DOHH2 (cell line): Measurements from ENCODE around the gene C22orf15.

Source experiments
- H3F3A ChIP-seq: fragments of 200-600 bp; sonication (generic), shearing (Covaris generic); 2 replicates; pipeline ENCODE4 v1.6.0; 2016; ENCODE audit warnings: antibody characterized with exemption, mild to moderate bottlenecking; ENCODE audit not compliant: control insufficient read depth, insufficient read depth
- H3K27ac ChIP-seq: fragments of 200-600 bp; sonication (generic); 2 replicates; pipeline ENCODE4 v1.5.1; 2014; ENCODE audit warnings: low read depth, mild to moderate bottlenecking, low read length, moderate library complexity
- H3K27me3 ChIP-seq: fragments of 200-600 bp; sonication (generic); 2 replicates; pipeline ENCODE4 v1.6.1; 2014; ENCODE audit warnings: mild to moderate bottlenecking, low read length, mixed read lengths; ENCODE audit not compliant: control insufficient read depth
- H3K36me3 ChIP-seq: fragments of 200-600 bp; sonication (generic); 2 replicates; pipeline ENCODE4 v1.6.1; 2014; ENCODE audit warnings: mild to moderate bottlenecking, low read length, moderate library complexity, mixed read lengths; ENCODE audit not compliant: control insufficient read depth
- H3K4me1 ChIP-seq: fragments of 200-600 bp; sonication (generic); 2 replicates; pipeline ENCODE4 v1.6.1; 2014; ENCODE audit warnings: mild to moderate bottlenecking, low read length, mixed read lengths; ENCODE audit not compliant: control insufficient read depth
- H3K4me2 ChIP-seq: fragments of 200-600 bp; sonication (generic); 2 replicates; pipeline ENCODE4 v1.6.0; 2014; ENCODE audit warnings: mild to moderate bottlenecking, low read length, moderate library complexity
- H3K4me3 ChIP-seq: fragments of 200-600 bp; sonication (generic); 2 replicates; pipeline ENCODE4 v1.5.1; 2014; ENCODE audit warnings: mild to moderate bottlenecking, low read length, mixed read lengths
- H3K79me2 ChIP-seq: fragments of 200-600 bp; sonication (generic); 2 replicates; pipeline ENCODE4 v1.6.1; 2014; ENCODE audit warnings: mild to moderate bottlenecking, low read length, mixed read lengths; ENCODE audit not compliant: control insufficient read depth
- H3K9me2 ChIP-seq: fragments of 200-600 bp; sonication (generic); replicated peaks from 2 replicates; pipeline ENCODE4 v1.6.1; 2014; ENCODE audit warnings: mild to moderate bottlenecking, low read length, mixed read lengths; ENCODE audit not compliant: control insufficient read depth
- H3K9me3 ChIP-seq: fragments of 200-600 bp; sonication (generic); 2 replicates; pipeline ENCODE4 v1.6.1; 2014; ENCODE audit warnings: antibody characterized with exemption, low read length, mixed read lengths; ENCODE audit not compliant: control insufficient read depth, insufficient read depth
- H4K20me1 ChIP-seq: fragments of 200-600 bp; sonication (generic); 2 replicates; pipeline ENCODE4 v1.6.0; 2014; ENCODE audit warnings: low read depth, mild to moderate bottlenecking, antibody characterized with exemption, low read length, moderate library complexity; ENCODE audit not compliant: control insufficient read depth, insufficient read depth
- EZH2phosphoT487 ChIP-seq: fragments of 200-600 bp; sonication (generic); IDR thresholded peaks from 2 replicates; pipeline ENCODE4 v1.6.1; 2017; ENCODE audit warnings: borderline replicate concordance, mild to moderate bottlenecking, antibody characterized with exemption, low read length, moderate library complexity, mixed read lengths
- TF ChIP-seq, protein P1 (sequence below): fragments of 200-600 bp; sonication (generic); IDR thresholded peaks from one replicate; pipeline ENCODE4 v1.5.1; 2014; ENCODE audit warnings: antibody characterized with exemption, mild to moderate bottlenecking, low read depth, low read length; ENCODE audit not compliant: poor library complexity, severe bottlenecking

The C22orf15 gene

DNA sequence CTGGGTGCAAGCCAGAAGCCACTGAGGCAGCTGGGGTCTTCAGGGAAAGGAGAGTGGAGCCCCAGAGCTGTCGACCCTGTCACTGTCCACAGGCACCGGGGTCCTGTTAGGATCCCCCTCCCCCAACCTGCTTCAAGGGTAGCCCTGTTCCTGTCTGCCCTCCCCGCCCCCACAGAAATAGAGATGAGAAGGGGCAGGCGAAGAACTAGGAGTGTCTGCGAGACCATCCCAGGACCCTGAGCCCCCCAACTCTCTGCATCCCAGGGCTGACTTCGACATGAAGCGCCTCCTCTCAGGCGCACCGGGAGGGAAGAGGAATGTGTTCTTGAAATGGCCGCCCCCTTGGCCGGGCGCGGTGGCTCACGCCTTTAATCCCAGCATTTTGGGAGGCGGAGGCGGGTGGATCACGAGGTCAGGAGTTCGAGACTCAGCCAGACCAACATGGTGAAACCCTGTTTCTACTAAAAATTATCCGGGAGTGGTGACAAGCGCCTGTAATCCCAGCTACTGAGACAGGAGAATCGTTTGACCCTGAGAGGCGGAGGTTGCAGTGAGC lies 11.3 kb upstream of the C22orf15 start:
- peaks cover 33% of the 10 kb centered on the region for H3F3A ChIP-seq
- H3K9me3 ChIP-seq, result no peaks in the 10 kb centered on the region
- H3K79me2 ChIP-seq, result peaks cover 23% of the 10 kb centered on the region
- H3K9me2 ChIP-seq, result no peaks in the 10 kb centered on the region
- TF ChIP-seq, protein P1, sequence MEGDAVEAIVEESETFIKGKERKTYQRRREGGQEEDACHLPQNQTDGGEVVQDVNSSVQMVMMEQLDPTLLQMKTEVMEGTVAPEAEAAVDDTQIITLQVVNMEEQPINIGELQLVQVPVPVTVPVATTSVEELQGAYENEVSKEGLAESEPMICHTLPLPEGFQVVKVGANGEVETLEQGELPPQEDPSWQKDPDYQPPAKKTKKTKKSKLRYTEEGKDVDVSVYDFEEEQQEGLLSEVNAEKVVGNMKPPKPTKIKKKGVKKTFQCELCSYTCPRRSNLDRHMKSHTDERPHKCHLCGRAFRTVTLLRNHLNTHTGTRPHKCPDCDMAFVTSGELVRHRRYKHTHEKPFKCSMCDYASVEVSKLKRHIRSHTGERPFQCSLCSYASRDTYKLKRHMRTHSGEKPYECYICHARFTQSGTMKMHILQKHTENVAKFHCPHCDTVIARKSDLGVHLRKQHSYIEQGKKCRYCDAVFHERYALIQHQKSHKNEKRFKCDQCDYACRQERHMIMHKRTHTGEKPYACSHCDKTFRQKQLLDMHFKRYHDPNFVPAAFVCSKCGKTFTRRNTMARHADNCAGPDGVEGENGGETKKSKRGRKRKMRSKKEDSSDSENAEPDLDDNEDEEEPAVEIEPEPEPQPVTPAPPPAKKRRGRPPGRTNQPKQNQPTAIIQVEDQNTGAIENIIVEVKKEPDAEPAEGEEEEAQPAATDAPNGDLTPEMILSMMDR, result no peak
- no peak for TF ChIP-seq EZH2phosphoT487
- peak overlapping the region; percentile 92 for H3K27ac ChIP-seq
- peak overlapping the region; percentile 97 for H3K4me3 ChIP-seq
- H3K4me1 ChIP-seq, result peaks cover 58% of the 10 kb centered on the region
- peak overlapping the region; percentile 88 for H3K4me2 ChIP-seq
- H3K36me3 ChIP-seq, result peaks cover 21% of the 10 kb centered on the region
- no peaks in the 10 kb centered on the region for H3K27me3 ChIP-seq
- no peaks in the 10 kb centered on the region for H4K20me1 ChIP-seq

DNA sequence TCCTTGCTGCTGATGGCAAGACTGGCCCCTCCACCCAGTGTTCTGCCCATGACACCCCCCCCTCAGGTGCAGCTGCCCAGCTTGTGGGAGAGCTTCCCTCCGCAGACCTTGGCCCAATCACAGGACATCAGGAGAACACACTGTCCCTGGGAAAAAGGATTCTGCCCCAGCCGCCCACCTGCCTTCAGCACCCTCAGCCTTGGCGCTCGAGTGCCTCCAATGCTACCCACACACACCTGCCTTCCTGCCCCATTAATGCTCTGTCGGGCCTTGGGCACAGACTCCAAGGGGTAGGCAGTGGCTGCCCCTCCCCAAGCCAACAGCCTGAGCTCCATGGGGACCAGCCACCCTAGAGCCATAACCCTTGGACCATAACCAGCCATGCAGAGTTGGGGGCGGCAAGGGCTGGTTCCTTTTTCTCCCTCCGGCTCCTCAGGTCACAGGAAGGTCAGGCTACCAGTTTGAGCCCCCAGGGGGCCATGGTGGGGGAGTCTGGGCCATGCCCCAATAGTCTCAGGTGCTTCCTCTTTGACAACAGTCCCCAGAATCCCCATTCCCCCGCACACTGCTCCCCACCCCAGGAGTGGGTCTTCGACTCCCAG lies 10.6 kb upstream of the C22orf15 start:
- Histone ChIP-seq H3K27me3 (no peaks in the 10 kb centered on the region), H3K4me2 (peak overlapping the region; percentile 88), H4K20me1 (no peaks in the 10 kb centered on the region), H3F3A (peaks cover 35% of the 10 kb centered on the region), H3K4me3 (peak overlapping the region; percentile 97), H3K36me3 (peaks cover 21% of the 10 kb centered on the region), H3K79me2 (peaks cover 23% of the 10 kb centered on the region), H3K9me3 (no peaks in the 10 kb centered on the region), H3K27ac (peak overlapping the region; percentile 92), H3K9me2 (no peaks in the 10 kb centered on the region), H3K4me1 (peaks cover 64% of the 10 kb centered on the region)
- TF ChIP-seq EZH2phosphoT487, result no peak
- TF ChIP-seq, protein P1, result peak; percentile 12

DNA sequence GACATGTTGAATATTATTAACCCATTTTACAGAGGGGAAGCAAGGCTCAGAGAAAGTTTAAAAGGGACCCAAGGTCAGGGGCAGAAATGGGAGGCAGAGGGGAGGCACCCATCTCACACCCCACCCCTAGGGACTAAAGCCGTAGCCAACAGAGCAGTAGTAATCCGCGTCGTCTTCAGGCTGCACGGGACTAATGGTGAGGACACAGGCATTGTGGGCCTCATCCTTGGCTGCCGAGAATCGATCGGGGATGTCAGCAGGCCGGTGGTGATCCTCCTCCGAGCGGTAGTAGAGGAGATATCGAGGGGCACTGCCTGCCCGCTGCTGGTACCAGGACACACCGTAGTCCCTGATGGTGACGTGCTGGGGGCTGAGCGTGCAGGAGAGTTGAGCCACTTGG lies 10.0 kb upstream of the C22orf15 start:
- Histone ChIP-seq H3K36me3 (peaks cover 21% of the 10 kb centered on the region), H3K9me2 (no peaks in the 10 kb centered on the region), H3K4me2 (peak overlapping the region; percentile 88), H3K27ac (peak overlapping the region; percentile 92), H3K9me3 (no peaks in the 10 kb centered on the region), H3F3A (peaks cover 35% of the 10 kb centered on the region), H3K27me3 (no peaks in the 10 kb centered on the region), H4K20me1 (no peaks in the 10 kb centered on the region), H3K4me1 (peaks cover 66% of the 10 kb centered on the region), H3K79me2 (peaks cover 23% of the 10 kb centered on the region), H3K4me3 (peak overlapping the region; percentile 97)
- no peak for TF ChIP-seq EZH2phosphoT487
- TF ChIP-seq, protein P1, result no peak
